HEK293 (cell line): ENCODE results near the gene SH3RF1.

Experiments
- KLF16 ChIP-seq: fragments of 450-650 bp; formaldehyde crosslinking; IDR thresholded peaks from 2 replicates; pipeline ENCODE4 v1.5.1; 2017; ENCODE audit warnings: missing biosample characterization, missing genetic modification characterization
- ZNF302 ChIP-seq: fragments of 450-650 bp; formaldehyde crosslinking; IDR thresholded peaks from 2 replicates; pipeline ENCODE4 v1.5.1; 2016; ENCODE audit warnings: missing biosample characterization, missing genetic modification characterization, low read depth

GRCh38 chr4:169050284-169050683 lies 220.5 kb downstream of the SH3RF1 start:
- TF ChIP-seq ZNF302 (tag by site-specific recombination) (no peak), KLF16 (no peak)
